B cell (primary cell): ENCODE data around the gene NPFFR1. TPM values are rescaled to one million over a fixed set of nuclear protein-coding genes. Genes with fewer than 3 reads are reported as not detected.

Source experiments
- ATAC-seq: fragments of 200-7000 bp; cut with Tn5 transposase; one replicate; pipeline ENCODE4 v1.10.0; 2021; ENCODE audit warnings: low read depth, mild to moderate bottlenecking, moderate number of reproducible peaks, moderate library complexity
- CTCF ChIA-PET: fragments of 350-600 bp; sonication (Branson Sonifier 250); formaldehyde crosslinking; loops from one replicate; lab custom pipeline; 2021; ENCODE audit warnings: antibody characterized with exemption, inconsistent platforms; lab: Charles Lee
- POLR2A ChIA-PET: fragments of 350-600 bp; sonication (Branson Sonifier 250); formaldehyde crosslinking; loops from one replicate; lab custom pipeline; 2021; ENCODE audit warnings: antibody characterized with exemption; lab: Charles Lee
- DNase-seq: peaks from one replicate; pipeline ENCODE4 v3.0.0; 2013
- H2AFZ ChIP-seq: 2 replicates; pipeline ENCODE4 v1.6.1; 2012; ENCODE audit warnings: mild to moderate bottlenecking, low read depth, low read length; ENCODE audit not compliant: insufficient read depth, poor library complexity, severe bottlenecking
- H3K27ac ChIP-seq, 2 donors: 1 replicate in 1 of 2; 2 replicates in 1 of 2; pipeline ENCODE4 v1.5.1; 2012 to 2013; ENCODE audit warnings: low read length in 2 of 2, mild to moderate bottlenecking in 2 of 2, moderate library complexity in 1 of 2
- H3K27me3 ChIP-seq, 4 experiments: fragments of 200-600 bp in 1 of 4; sonication (generic) in 1 of 4; replicated peaks in 1 of 4; 1 replicate in 2 of 4; 2 replicates in 2 of 4; pipeline versions ENCODE4 v1.6.1 to v1.7.0; 2013 to 2016; ENCODE audit warnings: low read length in 3 of 4, mild to moderate bottlenecking in 2 of 4, mixed read lengths in 1 of 4, moderate library complexity in 1 of 4; ENCODE audit not compliant: insufficient read depth in 4 of 4, control insufficient read depth in 3 of 4; ENCODE audit errors: control extremely low read depth in 1 of 4
- H3K36me3 ChIP-seq, 2 experiments: replicated peaks in 1 of 2; 1 replicate in 1 of 2; 2 replicates in 1 of 2; pipeline versions ENCODE4 v1.6.1 to v1.7.1; 2013; ENCODE audit warnings: low read length in 1 of 2; ENCODE audit not compliant: insufficient read depth in 2 of 2, control insufficient read depth in 1 of 2; ENCODE audit errors: control extremely low read depth in 1 of 2, extremely low read depth in 1 of 2
- H3K4me1 ChIP-seq, 2 donors: fragments of 200-600 bp in 1 of 2; sonication (generic) in 1 of 2; 1 replicate in 1 of 2; 2 replicates in 1 of 2; pipeline versions ENCODE4 v1.5.1 to v1.6.1; 2013 to 2017; ENCODE audit warnings: low read length in 2 of 2; ENCODE audit not compliant: control insufficient read depth in 2 of 2, insufficient read depth in 2 of 2
- H3K4me2 ChIP-seq: replicated peaks from 2 replicates; pipeline ENCODE3; 2012; ENCODE audit warnings: mild to moderate bottlenecking, low read depth, low read length; ENCODE audit not compliant: poor library complexity, severe bottlenecking
- H3K4me3 ChIP-seq, 5 experiments: fragments of 200-600 bp in 1 of 5; sonication (generic) in 1 of 5; 1 replicate in 3 of 5; 2 replicates in 2 of 5; pipeline versions ENCODE4 v1.5.1 to v1.7.0; 2011 to 2016; ENCODE audit warnings: low read length in 4 of 5, mild to moderate bottlenecking in 4 of 5, low read depth in 2 of 5, control low read depth in 1 of 5, moderate library complexity in 1 of 5; ENCODE audit not compliant: insufficient read depth in 1 of 5; ENCODE audit errors: control extremely low read depth in 1 of 5, extremely low read depth in 1 of 5
- H3K79me2 ChIP-seq: fragments of 200-600 bp; sonication (generic); one replicate; pipeline ENCODE4 v1.6.0; 2016; ENCODE audit warnings: low read length; ENCODE audit not compliant: control insufficient read depth, insufficient read depth
- H3K9ac ChIP-seq: fragments of 200-600 bp; sonication (generic); 2 replicates; pipeline ENCODE4 v1.6.1; 2017; ENCODE audit warnings: mild to moderate bottlenecking, low read length, moderate library complexity
- H3K9me3 ChIP-seq, 3 donors: one replicate each; pipeline versions ENCODE4 v1.6.1 to v1.7.1; 2013; ENCODE audit warnings: low read length in 2 of 3; ENCODE audit not compliant: control insufficient read depth in 2 of 3, insufficient read depth in 1 of 3; ENCODE audit errors: control extremely low read depth in 1 of 3
- H4K20me1 ChIP-seq: 2 replicates; pipeline ENCODE4 v1.6.0; 2012; ENCODE audit warnings: mild to moderate bottlenecking, low read length; ENCODE audit not compliant: insufficient read depth, control insufficient read depth, poor library complexity, severe bottlenecking
- H3K27ac Mint-ChIP-seq: one replicate; pipeline ENCODE4 v1.8.0; 2021; ENCODE audit warnings: mixed read lengths
- H3K27me3 Mint-ChIP-seq: one replicate; pipeline ENCODE4 v1.8.0; 2021; ENCODE audit warnings: mixed read lengths
- H3K4me1 Mint-ChIP-seq: one replicate; pipeline ENCODE4 v1.8.0; 2021; ENCODE audit warnings: mixed read lengths
- H3K4me3 Mint-ChIP-seq: one replicate; pipeline ENCODE4 v1.8.0; 2021; ENCODE audit warnings: mixed read lengths
- H3K9me3 Mint-ChIP-seq: one replicate; pipeline ENCODE4 v1.8.0; 2022; ENCODE audit warnings: mixed read lengths; ENCODE audit not compliant: insufficient read depth
- CTCF ChIP-seq: fragments of 200-600 bp; IDR thresholded peaks from one replicate; pipeline ENCODE4 v1.8.0; 2022; ENCODE audit warnings: antibody characterized with exemption, mild to moderate bottlenecking
- EZH2 ChIP-seq: IDR thresholded peaks from 2 replicates; pipeline ENCODE4 v1.6.1; 2012; ENCODE audit warnings: borderline replicate concordance, low read depth, mild to moderate bottlenecking, moderate library complexity, low read length; ENCODE audit not compliant: insufficient read depth, poor library complexity, severe bottlenecking
- WGBS: methylation state at CpG from one replicate; pipeline ENCODE4 v1.1.5; 2013; ENCODE audit warnings: missing lambda C conversion rate; ENCODE audit not compliant: insufficient coverage; 5-methylcytosine and 5-hydroxymethylcytosine counted together
- intact Hi-C: fragments of 100-400 bp; cut with micrococcal nuclease; formaldehyde crosslinking; loops from one replicate; pipeline ENCODE4 v1.10.0; 2022
- polyA plus RNA-seq: library from polyadenylated mRNA; depleted of rRNA; stranded (reverse); fragments of >200 nt; gene quantifications from 2 replicates; pipeline ENCODE4 v1.2.3, GENCODE V29; 2012
- total RNA-seq, 2 donors: library from RNA; stranded (reverse); fragments of 120-200 nt in 1 of 2; gene quantifications; 1 replicate in 1 of 2; 2 replicates in 1 of 2; pipeline versions ENCODE4 v1.2.3 to v1.2.4, GENCODE V29; 2013 to 2022

NPFFR1 gene
- total and polyA plus RNA-seq, 2 donors (not counting 1 experiment from before 2014, with no cell fraction given), result not detected

DNA sequence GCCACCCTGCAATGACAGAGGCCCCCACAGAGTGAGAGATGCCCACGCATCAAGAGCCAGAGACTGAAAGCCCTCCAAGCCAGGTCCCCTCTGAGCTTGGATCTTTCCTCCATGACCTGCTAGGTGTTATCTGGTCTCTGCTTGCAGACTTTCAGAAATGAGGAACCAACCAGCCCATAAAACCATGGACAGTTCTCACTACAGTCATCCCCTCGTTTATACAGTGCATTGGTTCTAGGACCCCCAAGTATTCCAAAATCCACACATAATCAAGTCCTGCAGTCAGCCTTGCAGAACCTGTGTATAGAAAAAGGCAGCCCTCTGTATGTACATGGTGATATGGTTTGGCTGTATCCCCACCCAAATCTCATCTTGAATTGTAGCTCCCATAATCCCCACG lies 23.1 kb downstream of the NPFFR1 start:
- peaks cover 66% of the 10 kb centered on the region for H3K27me3 Mint-ChIP-seq
- Histone ChIP-seq H3K9ac (no peak overlapping the region), H3K4me3 (no peak overlapping the region), H3K4me1 (peaks cover 3 to 6% of the 10 kb centered on the region in 2 donors), H3K27ac (no peak overlapping the region), H3K4me2 (no peak overlapping the region), H3K9me3 (peaks cover 0 to 18% (median 9%) of the 10 kb centered on the region in 3 donors), H3K27me3 (peaks cover 0 to 26% (median 12%) of the 10 kb centered on the region in 4 experiments), H3K79me2 (no peaks in the 10 kb centered on the region), H3K36me3 (no peaks in the 10 kb centered on the region), H2AFZ (no peak overlapping the region), H4K20me1 (no peaks in the 10 kb centered on the region)
- ChIA-PET CTCF (interaction anchor here (1.0 to 2.7 kb wide), 3 partner anchors 12 to 39 kb away, joined by 3 to 7 read pairs (median 3); no protein-coding TSS in a partner anchor), POLR2A (no interaction called here)
- 91% methylated on average over 1 of the region's 3 CpGs for WGBS
- no peak overlapping the region for H3K4me3 Mint-ChIP-seq
- H3K9me3 Mint-ChIP-seq, result peaks cover 5% of the 10 kb centered on the region
- intact Hi-C loops, result no loop called here
- no peak for DNase-seq
- TF ChIP-seq CTCF, result no peak
- no peak for TF ChIP-seq EZH2
- no peak for ATAC-seq
- peaks cover 4% of the 10 kb centered on the region for H3K4me1 Mint-ChIP-seq
- H3K27ac Mint-ChIP-seq, result no peak overlapping the region

- Histone ChIP-seq H3K79me2 (no peaks in the 10 kb centered on the region), H3K4me3 (no peak overlapping the region), H3K27me3 (peaks cover 0 to 30% (median 15%) of the 10 kb centered on the region in 4 experiments), H3K4me2 (no peak overlapping the region), H3K4me1 (peaks cover 8 to 11% of the 10 kb centered on the region in 2 donors), H4K20me1 (no peaks in the 10 kb centered on the region), H3K27ac (no peak overlapping the region), H3K9me3 (peaks cover 0 to 18% (median 9%) of the 10 kb centered on the region in 3 donors), H3K36me3 (no peaks in the 10 kb centered on the region), H2AFZ (no peak overlapping the region), H3K9ac (no peak overlapping the region)
- no peak overlapping the region for H3K27ac Mint-ChIP-seq
- H3K27me3 Mint-ChIP-seq, result peaks cover 66% of the 10 kb centered on the region
- DNase-seq (no peak), ATAC-seq (no peak)
- H3K4me1 Mint-ChIP-seq, result peaks cover 9% of the 10 kb centered on the region
- WGBS, result no CpG with 5 or more reads among the region's 1 CpG
- intact Hi-C loops, result no loop called here
- TF ChIP-seq EZH2 (no peak), CTCF (no peak)
- no peak overlapping the region for H3K4me3 Mint-ChIP-seq
- H3K9me3 Mint-ChIP-seq, result peaks cover 5% of the 10 kb centered on the region
- ChIA-PET CTCF (interaction anchor here (1.4 to 2.7 kb wide), 2 partner anchors 13 to 37 kb away, joined by 3 to 7 read pairs; no protein-coding TSS in a partner anchor), POLR2A (no interaction called here)
Observed at GRCh38 chr10:70260259-70260658, 23.5 kb downstream of the NPFFR1 start.
